GM18499 (cell line): ENCODE results near the gene C11orf54.
A peak's percentile ranks its signal among the peaks of the same experiment; 100 is the strongest.
"Not testable (repeated sequence)": the region's sequence is repeated elsewhere in the genome, so short reads cannot be mapped to it uniquely, and the experiment has no call there.

Experiments used
- ATAC-seq: cut with Tn5 transposase; IDR thresholded peaks from one replicate; pipeline ENCODE4 v1.9.1; 2021; ENCODE audit warnings: moderate number of reproducible peaks; ENCODE audit not compliant: insufficient read depth, unreplicated experiment

The C11orf54 gene

GRCh38 chr11:93761910-93762309, 20.4 kb downstream of the C11orf54 start:
- no peak for ATAC-seq

- ATAC-seq = no peak
These were observed 24.1 kb downstream of the C11orf54 start for GRCh38 chr11:93765551-93765950.

GRCh38 chr11:93766504-93766903, 25.0 kb downstream of the C11orf54 start:
- ATAC-seq = no peak

- ATAC-seq = no peak
These were observed 25.5 kb downstream of the C11orf54 start for GRCh38 chr11:93767018-93767417.

- no peak for ATAC-seq
These were observed 28.7 kb downstream of the C11orf54 start for GRCh38 chr11:93770160-93770559.

GRCh38 chr11:93772123-93772522, 30.7 kb downstream of the C11orf54 start:
- no peak for ATAC-seq

- ATAC-seq = no peak
These were observed 31.6 kb downstream of the C11orf54 start for GRCh38 chr11:93773045-93773477.

- no peak for ATAC-seq
These were observed 32.2 kb downstream of the C11orf54 start for GRCh38 chr11:93773601-93774200.

- ATAC-seq = not testable (repeated sequence)
These were observed 33.1 kb downstream of the C11orf54 start for GRCh38 chr11:93774560-93774959.

- ATAC-seq = no peak
These were observed 33.8 kb downstream of the C11orf54 start for GRCh38 chr11:93775289-93775688.

- ATAC-seq = no peak
These were observed 41.9 kb downstream of the C11orf54 start for GRCh38 chr11:93783362-93783761.

GRCh38 chr11:93783765-93784144, 42.3 kb downstream of the C11orf54 start:
- peak; percentile 30 for ATAC-seq

- ATAC-seq = peak; percentile 86
These were observed 42.9 kb downstream of the C11orf54 start, which contains the start of gene MED17 for GRCh38 chr11:93784145-93784934. MED17 (plus strand) TSS chr11:93784282; CDS start chr11:93784514, 232 bp downstream.

- ATAC-seq = peak; percentile 27
These were observed 43.5 kb downstream of the C11orf54 start for GRCh38 chr11:93784935-93785360.

- no peak for ATAC-seq
These were observed 50.0 kb downstream of the C11orf54 start for GRCh38 chr11:93791493-93791892.

GRCh38 chr11:93796441-93797231, 55.2 kb downstream of the C11orf54 start:
- no peak for ATAC-seq

GRCh38 chr11:93801366-93801765, 59.9 kb downstream of the C11orf54 start:
- no peak for ATAC-seq

- ATAC-seq = no peak
These were observed 63.4 kb downstream of the C11orf54 start for GRCh38 chr11:93804879-93805278.

GRCh38 chr11:93807980-93808379, 66.5 kb downstream of the C11orf54 start:
- ATAC-seq = no peak

GRCh38 chr11:93813974-93814373, 72.5 kb downstream of the C11orf54 start:
- no peak for ATAC-seq
